GM23338 (cell line): Measurements from ENCODE around the gene FUT1. TPM values are rescaled to one million over a fixed set of nuclear protein-coding genes. Genes with fewer than 3 reads are reported as not detected.

ENCODE experiments used
- ATAC-seq: fragments of 200-7000 bp; cut with Tn5 transposase; 3 replicates; pipeline ENCODE4 v1.9.1; 2020
- DNase-seq: peaks from one replicate; pipeline ENCODE4 v3.0.0-alpha.2; 2015; ENCODE audit warnings: low spot score
- H2AFZ ChIP-seq: fragments of 200-600 bp; sonication (generic); 2 replicates; pipeline ENCODE4 v1.8.0; 2016; ENCODE audit warnings: antibody characterized with exemption, mild to moderate bottlenecking, moderate library complexity
- H3F3A ChIP-seq: fragments of 200-600 bp; sonication (generic); replicated peaks from 2 replicates; pipeline ENCODE4 v1.8.0; 2017; ENCODE audit warnings: antibody characterized with exemption, mixed run types, low read depth
- H3K27ac ChIP-seq: fragments of 200-600 bp; sonication (generic); 2 replicates; pipeline ENCODE4 v1.6.1; 2016; ENCODE audit warnings: low read depth
- H3K27me3 ChIP-seq: fragments of 200-600 bp; sonication (generic); 2 replicates; pipeline ENCODE4 v1.8.0; 2016; ENCODE audit warnings: mild to moderate bottlenecking, mixed run types, moderate library complexity; ENCODE audit not compliant: insufficient read depth
- H3K36me3 ChIP-seq: fragments of 200-600 bp; sonication (generic); 2 replicates; pipeline ENCODE4 v1.8.0; 2016; ENCODE audit warnings: mild to moderate bottlenecking; ENCODE audit not compliant: insufficient read depth
- H3K4me1 ChIP-seq: fragments of 200-600 bp; sonication (generic); 2 replicates; pipeline ENCODE4 v1.8.0; 2016; ENCODE audit warnings: mild to moderate bottlenecking, moderate library complexity; ENCODE audit not compliant: insufficient read depth
- H3K4me2 ChIP-seq: fragments of 200-600 bp; sonication (generic); 2 replicates; pipeline ENCODE4 v1.7.1; 2017; ENCODE audit warnings: mixed run types
- H3K4me3 ChIP-seq: fragments of 200-600 bp; sonication (generic); 2 replicates; pipeline ENCODE4 v1.6.1; 2016; ENCODE audit warnings: mixed run types
- H3K79me2 ChIP-seq: fragments of 200-600 bp; sonication (generic); replicated peaks from 2 replicates; pipeline ENCODE4 v1.8.0; 2017; ENCODE audit warnings: mild to moderate bottlenecking; ENCODE audit not compliant: insufficient read depth
- H3K9me2 ChIP-seq: fragments of 200-600 bp; sonication (generic); 2 replicates; pipeline ENCODE4 v1.8.0; 2017; ENCODE audit not compliant: insufficient read depth
- H4K20me1 ChIP-seq: fragments of 200-600 bp; sonication (generic); replicated peaks from 2 replicates; pipeline ENCODE4 v1.8.0; 2017; ENCODE audit warnings: mild to moderate bottlenecking; ENCODE audit not compliant: insufficient read depth
- H3K27ac Mint-ChIP-seq: 2 replicates; pipeline ENCODE4 v1.8.0; 2020; ENCODE audit warnings: inconsistent platforms, mild to moderate bottlenecking, moderate library complexity, mixed read lengths
- H3K27me3 Mint-ChIP-seq: 3 replicates; pipeline ENCODE4 v1.8.0; 2022; ENCODE audit warnings: low read depth, mild to moderate bottlenecking, moderate library complexity, mixed read lengths, inconsistent platforms; ENCODE audit not compliant: insufficient read depth, poor library complexity
- H3K36me3 Mint-ChIP-seq: 3 replicates; pipeline ENCODE4 v1.8.0; 2021; ENCODE audit warnings: low read depth, mild to moderate bottlenecking, inconsistent platforms, moderate library complexity, mixed read lengths
- H3K4me1 Mint-ChIP-seq: 3 replicates; pipeline ENCODE4 v1.8.0; 2020; ENCODE audit warnings: mild to moderate bottlenecking, inconsistent platforms, mixed read lengths
- H3K4me3 Mint-ChIP-seq: 3 replicates; pipeline ENCODE4 v1.8.0; 2021; ENCODE audit warnings: moderate library complexity, mild to moderate bottlenecking, inconsistent platforms, mixed read lengths
- H3K9me3 Mint-ChIP-seq: 3 replicates; pipeline ENCODE4 v1.8.0; 2020; ENCODE audit warnings: moderate library complexity, mild to moderate bottlenecking, inconsistent platforms, mixed read lengths
- CREB1 ChIP-seq: fragments of 250-450 bp; sonication (Bioruptor Pico); IDR thresholded peaks from 2 replicates; pipeline ENCODE4 v1.5.0; 2020; ENCODE audit warnings: low read depth, mild to moderate bottlenecking, moderate library complexity
- CTCF ChIP-seq, 2 experiments: fragments of 200-600 bp in 1 of 2; sonication (generic) in 1 of 2; conservative IDR thresholded peaks; 2 replicates each; pipeline versions ENCODE4 v1.5.1 to v1.6.1; 2016 to 2017; ENCODE audit warnings: antibody characterized with exemption in 2 of 2, low read depth in 2 of 2, mild to moderate bottlenecking in 2 of 2, moderate library complexity in 1 of 2
- EZH2 ChIP-seq: fragments of 200-600 bp; sonication (generic); IDR thresholded peaks from one replicate; pipeline ENCODE4 v1.8.0; 2017; ENCODE audit warnings: antibody characterized with exemption, mild to moderate bottlenecking, low read depth; ENCODE audit not compliant: unreplicated experiment
- JUNB ChIP-seq: IDR thresholded peaks from one replicate; pipeline ENCODE4 v1.6.1; 2016; ENCODE audit warnings: antibody characterized with exemption; ENCODE audit not compliant: unreplicated experiment
- NANOG ChIP-seq: IDR thresholded peaks from 2 replicates; pipeline ENCODE4 v1.6.1; 2016; ENCODE audit warnings: antibody characterized with exemption, borderline replicate concordance
- ZNF114 ChIP-seq: fragments of 250-450 bp; sonication (Bioruptor Pico); IDR thresholded peaks from 2 replicates; pipeline ENCODE4 v1.5.0; 2020; ENCODE audit warnings: mild to moderate bottlenecking, moderate library complexity
- ZNF331 ChIP-seq: fragments of 250-450 bp; sonication (Bioruptor Pico); IDR thresholded peaks from 2 replicates; pipeline ENCODE4 v1.5.0; 2020; ENCODE audit warnings: low read depth, mild to moderate bottlenecking, moderate library complexity
- ZNF462 ChIP-seq: fragments of 250-450 bp; sonication (Bioruptor Pico); IDR thresholded peaks from 2 replicates; pipeline ENCODE4 v1.5.0; 2020; ENCODE audit warnings: mild to moderate bottlenecking, moderate library complexity
- polyA plus RNA-seq: library from polyadenylated mRNA; unstranded; fragments of >200 nt; fragmentation: Nextera tagmentation; extraction: Ambion mirVana; gene quantifications from 2 replicates; pipeline ENCODE4 v1.2.1, GENCODE V29; 2016
- total RNA-seq: library from RNA; depleted of rRNA; stranded (reverse); fragments of >200 nt; shearing (Covaris generic); gene quantifications from 2 replicates; pipeline ENCODE4 v1.2.3, GENCODE V29; 2014

Gene FUT1
- total and polyA plus RNA-seq, 2 experiments from 2014 or later = 4.4 to 20.8 TPM

GRCh38 chr19:48719263-48720171 lies 32.9 kb downstream of the FUT1 start, which contains the start of gene MAMSTR:
TSS of gene MAMSTR (minus strand) at chr19:48719725. CDS start at chr19:48719031, 694 bp downstream.
- Mint-ChIP-seq H3K27me3 (peaks cover 27% of the 10 kb centered on the region), H3K4me3 (peak within 1 kb of the TSS; percentile 99), H3K36me3 (no peaks in the 10 kb centered on the region; the same call in 2 of the 3 replicates), H3K9me3 (peaks cover 3% of the 10 kb centered on the region; the same call in 1 of the 3 replicates), H3K4me1 (peaks cover 39% of the 10 kb centered on the region), H3K27ac (peak within 1 kb of the TSS; percentile 57)
- Histone ChIP-seq H3K79me2 (no peaks in the 10 kb centered on the region), H4K20me1 (no peaks in the 10 kb centered on the region), H3K9me2 (no peaks in the 10 kb centered on the region), H3K27me3 (no peaks in the 10 kb centered on the region), H3F3A (peaks cover 13% of the 10 kb centered on the region; the same call in 1 of the 2 replicates), H3K27ac (no peak within 1 kb of the TSS), H3K4me1 (peaks cover 38% of the 10 kb centered on the region), H3K36me3 (no peaks in the 10 kb centered on the region), H3K4me2 (peak within 1 kb of the TSS; percentile 70), H3K4me3 (peak within 1 kb of the TSS; percentile 58), H2AFZ (no peak within 1 kb of the TSS)
- TF ChIP-seq JUNB = no peak
- TF ChIP-seq CTCF (conservative IDR thresholded peaks at IDR 0.05; ENCODE audit: low read depth in 2 of 2) = peak in 1 of 2 experiments; percentile 37; a peak in 2 of 4 replicates
- DNase-seq = peak; percentile 35
- ATAC-seq = peak; percentile 6

- peak overlapping the region; percentile 58; the same call in 1 of the 2 replicates for H3K4me3 ChIP-seq
- Mint-ChIP-seq H3K36me3 (no peaks in the 10 kb centered on the region; the same call in 2 of the 3 replicates), H3K9me3 (peaks cover 3% of the 10 kb centered on the region; the same call in 1 of the 3 replicates), H3K4me1 (peaks cover 39% of the 10 kb centered on the region), H3K27me3 (peaks cover 27% of the 10 kb centered on the region), H3K27ac (peak overlapping the region; percentile 57; the same call in 1 of the 2 replicates), H3K4me3 (peak overlapping the region; percentile 29; the same call in 1 of the 3 replicates)
- no peaks in the 10 kb centered on the region for H3K27me3 ChIP-seq
- H3K9me2 ChIP-seq = no peaks in the 10 kb centered on the region
- peaks cover 13% of the 10 kb centered on the region; the same call in 1 of the 2 replicates for H3F3A ChIP-seq
- DNase-seq (peak; percentile 56), ATAC-seq (no peak)
- H3K4me2 ChIP-seq = peak overlapping the region; percentile 70
- no peak overlapping the region for H2AFZ ChIP-seq
- no peak overlapping the region for H3K27ac ChIP-seq
- no peaks in the 10 kb centered on the region for H3K79me2 ChIP-seq
- H3K36me3 ChIP-seq = no peaks in the 10 kb centered on the region
- peaks cover 39% of the 10 kb centered on the region for H3K4me1 ChIP-seq
- H4K20me1 ChIP-seq = no peaks in the 10 kb centered on the region
- TF ChIP-seq CREB1 (CRISPR knock-in tag) (no peak), ZNF114 (CRISPR knock-in tag) (no peak), ZNF462 (CRISPR knock-in tag) (no peak), EZH2 (no peak), NANOG (no peak), CTCF (conservative IDR thresholded peaks at IDR 0.05; ENCODE audit: low read depth in 2 of 2) (no peak), JUNB (no peak), ZNF331 (CRISPR knock-in tag) (no peak)
These were observed 33.7 kb downstream of the FUT1 start for GRCh38 chr19:48718711-48719231.
